PC-9 (cell line): ENCODE measurements around the gene ZNF564. TPM values are rescaled to one million over a fixed set of nuclear protein-coding genes. Genes with fewer than 3 reads are reported as not detected.

Experiments used
- BruUV-seq: library from RNA; stranded (reverse); fragments of 400-500 nt; replicated peaks from 2 replicates; lab custom pipeline; 2021; lab: Mats Ljungman, UMichigan
- CTCF ChIA-PET: fragments of 300-600 bp; sonication (Branson Sonifier 250); formaldehyde crosslinking; loops from one replicate; lab custom pipeline; 2022; ENCODE audit warnings: antibody characterized with exemption; lab: Charles Lee
- POLR2A ChIA-PET: fragments of 300-600 bp; sonication (Branson Sonifier 250); formaldehyde crosslinking; loops from one replicate; lab custom pipeline; 2022; ENCODE audit warnings: antibody characterized with exemption; ENCODE audit not compliant: unreplicated experiment; lab: Charles Lee
- DNase-seq, 2 experiments: peaks; one replicate each; pipeline versions ENCODE4 v3.0.0 to v3.0.0-alpha.2; 2015 to 2022; ENCODE audit warnings: mixed read lengths in 1 of 2
- H2AFZ ChIP-seq: fragments of 200-600 bp; sonication (generic); 2 replicates; pipeline ENCODE4 v1.8.1; 2017; ENCODE audit warnings: antibody characterized with exemption
- H3F3A ChIP-seq: fragments of 200-600 bp; sonication (generic); 2 replicates; pipeline ENCODE4 v1.8.1; 2017; ENCODE audit warnings: antibody characterized with exemption, mild to moderate bottlenecking, low read depth; ENCODE audit not compliant: insufficient read depth
- H3K27ac ChIP-seq: fragments of 200-600 bp; sonication (generic); 2 replicates; pipeline ENCODE4 v1.6.1; 2016; ENCODE audit warnings: mixed run types
- H3K27me3 ChIP-seq: fragments of 200-600 bp; sonication (generic); 2 replicates; pipeline ENCODE4 v1.6.1; 2016; ENCODE audit warnings: low read depth, mixed run types; ENCODE audit not compliant: insufficient read depth
- H3K36me3 ChIP-seq: fragments of 200-600 bp; sonication (generic); 2 replicates; pipeline ENCODE4 v1.6.1; 2016; ENCODE audit warnings: low read depth, mixed run types
- H3K4me1 ChIP-seq: fragments of 200-600 bp; sonication (generic); replicated peaks from 2 replicates; pipeline ENCODE4 v1.6.1; 2016; ENCODE audit warnings: mixed run types; ENCODE audit not compliant: insufficient read depth
- H3K4me2 ChIP-seq: fragments of 200-600 bp; sonication (generic); 2 replicates; pipeline ENCODE4 v1.6.1; 2017; ENCODE audit warnings: mixed run types
- H3K4me3 ChIP-seq: fragments of 200-600 bp; sonication (generic); 2 replicates; pipeline ENCODE4 v1.6.1; 2016; ENCODE audit warnings: mixed run types
- H3K79me2 ChIP-seq: fragments of 200-600 bp; sonication (generic); 2 replicates; pipeline ENCODE4 v1.6.1; 2017; ENCODE audit warnings: low read depth, mixed run types
- H3K9me2 ChIP-seq: fragments of 200-600 bp; sonication (generic); 2 replicates; pipeline ENCODE4 v1.8.1; 2017; ENCODE audit warnings: mild to moderate bottlenecking; ENCODE audit not compliant: insufficient read depth
- H3K9me3 ChIP-seq: fragments of 200-600 bp; sonication (generic); 2 replicates; pipeline ENCODE4 v1.8.1; 2016; ENCODE audit warnings: low read depth; ENCODE audit not compliant: insufficient read depth
- H4K20me1 ChIP-seq: fragments of 200-600 bp; sonication (generic); 2 replicates; pipeline ENCODE4 v1.8.1; 2017; ENCODE audit not compliant: insufficient read depth
- CTCF ChIP-seq: fragments of 200-600 bp; sonication (generic); conservative IDR thresholded peaks from 2 replicates; pipeline ENCODE4 v1.6.1; 2017; ENCODE audit warnings: mixed run types, antibody characterized with exemption, mild to moderate bottlenecking, moderate library complexity
- EZH2 ChIP-seq: fragments of 200-600 bp; sonication (generic); IDR thresholded peaks from 2 replicates; pipeline ENCODE4 v1.8.0; 2017; ENCODE audit warnings: antibody characterized with exemption, low read depth
- intact Hi-C: fragments of 100-400 bp; cut with micrococcal nuclease; formaldehyde crosslinking; loops from one replicate; pipeline ENCODE4 v1.10.0; 2022; ENCODE audit not compliant: unreplicated experiment
- total RNA-seq: library from RNA; stranded (reverse); gene quantifications from 2 replicates; pipeline ENCODE4 v1.2.3, GENCODE V29; 2021

ZNF564 gene
- total RNA-seq, 1 experiment from 2014 or later: 8.3 TPM

GRCh38 chr19:12484011-12484370, 67.3 kb downstream of the ZNF564 start:
- H3K9me3 ChIP-seq: no peaks in the 10 kb centered on the region; the same call in 1 of the 2 replicates
- peak overlapping the region; percentile 74 for H3K4me2 ChIP-seq
- BruUV-seq: no TSS peak
- ChIA-PET CTCF (no interaction called here), POLR2A (no interaction called here)
- intact Hi-C loops: no loop called here
- H3K36me3 ChIP-seq: no peaks in the 10 kb centered on the region
- H3K79me2 ChIP-seq: no peaks in the 10 kb centered on the region
- no peaks in the 10 kb centered on the region for H3K9me2 ChIP-seq
- no peaks in the 10 kb centered on the region for H3F3A ChIP-seq
- H4K20me1 ChIP-seq: no peaks in the 10 kb centered on the region
- peak overlapping the region; percentile 78 for H2AFZ ChIP-seq
- no peak for DNase-seq
- no peak overlapping the region for H3K27ac ChIP-seq
- peak overlapping the region; percentile 57; the same call in 1 of the 2 replicates for H3K4me3 ChIP-seq
- TF ChIP-seq EZH2 (no peak), CTCF (no peak)
- H3K4me1 ChIP-seq: no peaks in the 10 kb centered on the region
- 0 out of 2 replicates have a peak, but pooled peaks cover 4% of the 10 kb centered on the region for H3K27me3 ChIP-seq

- TF ChIP-seq CTCF (no peak), EZH2 (no peak)
- Histone ChIP-seq H3K9me2 (no peaks in the 10 kb centered on the region), H3F3A (no peaks in the 10 kb centered on the region), H3K4me1 (no peaks in the 10 kb centered on the region), H3K4me2 (no peak overlapping the region), H3K9me3 (no peaks in the 10 kb centered on the region; the same call in none of the 2 replicates), H3K27me3 (0 out of 2 replicates have a peak, but pooled peaks cover 4% of the 10 kb centered on the region), H3K36me3 (no peaks in the 10 kb centered on the region), H2AFZ (no peak overlapping the region), H4K20me1 (no peaks in the 10 kb centered on the region), H3K27ac (no peak overlapping the region), H3K4me3 (no peak overlapping the region), H3K79me2 (no peaks in the 10 kb centered on the region)
- POLR2A ChIA-PET: interaction anchor here (0.6 kb wide), 1 partner anchor 673 kb away, joined by 5 read pairs; no protein-coding TSS in a partner anchor
- no TSS peak for BruUV-seq
- intact Hi-C loops: no loop called here
- DNase-seq: no peak
- CTCF ChIA-PET: no interaction called here
Measured at GRCh38 chr19:12482509-12482886, 68.8 kb downstream of the ZNF564 start.

- Histone ChIP-seq H3K79me2 (no peaks in the 10 kb centered on the region), H4K20me1 (no peaks in the 10 kb centered on the region), H3K4me2 (no peak overlapping the region), H3K4me1 (no peaks in the 10 kb centered on the region), H3K27ac (no peak overlapping the region), H3K9me2 (no peaks in the 10 kb centered on the region), H3K4me3 (no peak overlapping the region), H3K9me3 (no peaks in the 10 kb centered on the region; the same call in none of the 2 replicates), H3K27me3 (0 out of 2 replicates have a peak, but pooled peaks cover 4% of the 10 kb centered on the region), H3F3A (no peaks in the 10 kb centered on the region), H2AFZ (no peak overlapping the region), H3K36me3 (no peaks in the 10 kb centered on the region)
- no TSS peak for BruUV-seq
- ChIA-PET CTCF (no interaction called here), POLR2A (interaction anchor here (0.6 kb wide), 1 partner anchor 673 kb away, joined by 5 read pairs; no protein-coding TSS in a partner anchor)
- intact Hi-C loops: no loop called here
- TF ChIP-seq CTCF (no peak), EZH2 (no peak)
- DNase-seq: no peak
Measured at GRCh38 chr19:12481781-12482508, 69.3 kb downstream of the ZNF564 start.
